GM12878 (cell line): ENCODE data around the gene RACGAP1. TPM values are rescaled to one million over a fixed set of nuclear protein-coding genes. Genes with fewer than 3 reads are reported as not detected.
A peak's percentile ranks its signal among the peaks of the same experiment; 100 is the strongest.

Experiments used
- ATAC-seq: fragments of 200-7000 bp; cut with Tn5 transposase; 3 replicates; pipeline ENCODE4 v1.9.1; 2020; ENCODE audit warnings: mild to moderate bottlenecking, moderate library complexity
- BruUV-seq: library from RNA; stranded (reverse); fragments of 400-500 nt; replicated peaks from 2 replicates; lab custom pipeline; 2021; lab: Mats Ljungman, UMichigan
- CTCF ChIA-PET: fragments of 300-600 bp; sonication (Branson Sonifier 250); formaldehyde crosslinking; extraction: SDS; loops from one replicate; lab custom pipeline; 2021; ENCODE audit warnings: inconsistent platforms; lab: Yijun Ruan, JAX
- POLR2A ChIA-PET: fragments of 350-600 bp; formaldehyde crosslinking; extraction: SDS; loops from one replicate; lab custom pipeline; 2021; ENCODE audit warnings: inconsistent platforms; lab: Charles Lee
- RAD21 ChIA-PET: fragments of 300-600 bp; sonication (Branson Sonifier 250); formaldehyde crosslinking; loops from one replicate; lab custom pipeline; 2023; ENCODE audit warnings: antibody characterized with exemption; ENCODE audit not compliant: unreplicated experiment; lab: Charles Lee
- SMC1A ChIA-PET: fragments of 300-600 bp; sonication (Branson Sonifier 250); formaldehyde crosslinking; loops from one replicate; lab custom pipeline; 2023; ENCODE audit not compliant: unreplicated experiment, uncharacterized antibody; lab: Charles Lee
- DNase-seq: peaks from one replicate; pipeline ENCODE4 v3.0.0-alpha.2; 2011; ENCODE audit warnings: low read depth, low spot score
- FAIRE-seq: peaks from 3 replicates; lab custom pipeline; 2011; peaks lifted over from hg19 to GRCh38; lab: Jason Lieb, UNC
- H2AFZ ChIP-seq: 2 replicates; pipeline ENCODE4 v1.6.0; 2011; ENCODE audit warnings: low read depth, low read length, control low read depth; ENCODE audit not compliant: control insufficient read depth
- H3K27ac ChIP-seq: 2 replicates; pipeline ENCODE4 v1.5.1; 2011; ENCODE audit warnings: control low read depth; ENCODE audit not compliant: control insufficient read depth, insufficient read depth
- H3K27me3 ChIP-seq, 2 experiments: replicated peaks in 1 of 2; 2 replicates each; pipeline versions ENCODE4 v1.6.0 to v1.6.1; 2011; ENCODE audit warnings: low read length in 1 of 2; ENCODE audit not compliant: control insufficient read depth in 2 of 2, insufficient read depth in 2 of 2
- H3K36me3 ChIP-seq, 2 experiments: 2 replicates each; pipeline ENCODE4 v1.5.1; 2011; ENCODE audit warnings: low read length in 1 of 2; ENCODE audit not compliant: control insufficient read depth in 2 of 2, insufficient read depth in 2 of 2
- H3K4me1 ChIP-seq: 2 replicates; pipeline ENCODE4 v1.6.1; 2011; ENCODE audit warnings: mild to moderate bottlenecking, low read length, moderate library complexity, mixed read lengths; ENCODE audit not compliant: control insufficient read depth, insufficient read depth
- H3K4me2 ChIP-seq: 2 replicates; pipeline ENCODE4 v1.6.0; 2011; ENCODE audit warnings: control low read depth; ENCODE audit not compliant: control insufficient read depth, insufficient read depth
- H3K4me3 ChIP-seq: fragments of 200-600 bp; sonication (generic); 2 replicates; pipeline ENCODE4 v1.5.1; 2016
- H3K79me2 ChIP-seq: 2 replicates; pipeline ENCODE4 v1.6.0; 2011; ENCODE audit warnings: low read length; ENCODE audit not compliant: control insufficient read depth, insufficient read depth
- H3K9ac ChIP-seq: 2 replicates; pipeline ENCODE4 v1.8.0; 2011; ENCODE audit warnings: low read length, control low read depth, mixed read lengths; ENCODE audit not compliant: control insufficient read depth, insufficient read depth
- H3K9me3 ChIP-seq: replicated peaks from 3 replicates; pipeline ENCODE4 v1.5.1; 2011; ENCODE audit warnings: mild to moderate bottlenecking, low read length; ENCODE audit not compliant: control insufficient read depth, insufficient read depth
- H4K20me1 ChIP-seq: 2 replicates; pipeline ENCODE4 v1.6.0; 2011; ENCODE audit not compliant: control insufficient read depth, insufficient read depth
- RBBP5 ChIP-seq: fragments of 200-600 bp; sonication (generic); conservative IDR thresholded peaks from 2 replicates; pipeline ENCODE4 v1.6.1; 2016
- RELA ChIP-seq: fragments of 450-650 bp; IDR thresholded peaks from 2 replicates; pipeline ENCODE4 v1.8.0; 2014; ENCODE audit warnings: borderline replicate concordance; ENCODE audit not compliant: partially characterized antibody
- SREBF1 ChIP-seq: IDR thresholded peaks from 2 replicates; pipeline ENCODE4 v1.6.1; 2012; ENCODE audit warnings: mild to moderate bottlenecking, low read length
- WGBS: methylation state at CpG from one replicate; pipeline ENCODE4 v1.1.6; 2016; ENCODE audit warnings: low lambda C conversion rate; ENCODE audit not compliant: insufficient replicate concordance, insufficient coverage; ENCODE audit errors: missing lambda C conversion rate; 5-methylcytosine and 5-hydroxymethylcytosine counted together
- in situ Hi-C: fragments of 300-500 bp; cut with MboI; formaldehyde crosslinking; loops from 9 replicates; pipeline ENCODE4 v1.14.3; 2018; ENCODE audit warnings: mixed read lengths
- intact Hi-C: fragments of 100-400 bp; cut with micrococcal nuclease; formaldehyde crosslinking; loops from one replicate; pipeline ENCODE4 v1.14.2; 2022; ENCODE audit not compliant: unreplicated experiment
- polyA plus RNA-seq, 11 experiments: library from polyadenylated mRNA; depleted of rRNA in 4 of 11; unstranded in 6 of 11; stranded (reverse) in 5 of 11; fragments of >200 nt; fragmentation: Nextera tagmentation in 4 of 11; fragmentation: Illumina TruSeq in 1 of 11; extraction: Ambion mirVana in 4 of 11; extraction: Trizol in 1 of 11; gene quantifications; 1 replicate in 1 of 11; 2 replicates in 10 of 11; pipeline versions ENCODE4 v1.2.1 to v1.2.3, GENCODE V29; 2011 to 2016; ENCODE audit warnings: inconsistent platforms in 2 of 11, missing spikeins in 2 of 11, low read depth in 1 of 11
- total RNA-seq, 4 experiments: library from RNA; depleted of rRNA in 3 of 4; stranded (reverse); fragments of >200 nt in 3 of 4; fragmentation: Illumina TruSeq in 1 of 4; extraction: Trizol in 1 of 4; gene quantifications; 2 replicates each; pipeline versions ENCODE4 v1.2.1 to v1.2.3, GENCODE V29; 2013 to 2021
- TF ChIP-seq, protein P1 (sequence below): fragments of 150-350 bp; IDR thresholded peaks from 2 replicates; pipeline ENCODE4 v1.6.1; 2016; ENCODE audit warnings: low read depth, low read length

The RACGAP1 gene
- total and polyA plus RNA-seq, 10 of the 15 experiments (the other 5 are each of a cell fraction or from before 2014, with no cell fraction given), result 32.4 to 87.9 (median 76.2) TPM

DNA sequence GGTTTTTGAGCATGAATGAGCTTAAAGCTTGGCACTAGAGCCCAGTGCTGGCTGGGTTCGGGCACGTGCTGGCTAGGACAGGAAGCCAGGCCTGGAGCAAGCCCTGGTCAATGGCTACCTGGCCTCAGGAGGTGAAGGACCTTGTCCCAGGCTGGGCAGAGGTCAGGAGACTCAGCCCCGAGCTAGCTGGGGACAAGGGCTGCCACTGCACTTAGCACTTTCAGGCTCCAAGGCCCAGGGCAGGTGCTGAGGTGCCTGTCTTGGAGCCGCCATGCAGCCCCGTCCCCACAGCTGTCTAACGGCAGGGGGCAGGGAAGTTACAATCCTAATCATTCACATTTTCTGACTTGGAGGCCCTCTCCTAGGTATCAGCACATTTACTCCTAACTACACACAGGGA is 56.8 kb downstream of the RACGAP1 start (continued):
- TF ChIP-seq, protein P1, sequence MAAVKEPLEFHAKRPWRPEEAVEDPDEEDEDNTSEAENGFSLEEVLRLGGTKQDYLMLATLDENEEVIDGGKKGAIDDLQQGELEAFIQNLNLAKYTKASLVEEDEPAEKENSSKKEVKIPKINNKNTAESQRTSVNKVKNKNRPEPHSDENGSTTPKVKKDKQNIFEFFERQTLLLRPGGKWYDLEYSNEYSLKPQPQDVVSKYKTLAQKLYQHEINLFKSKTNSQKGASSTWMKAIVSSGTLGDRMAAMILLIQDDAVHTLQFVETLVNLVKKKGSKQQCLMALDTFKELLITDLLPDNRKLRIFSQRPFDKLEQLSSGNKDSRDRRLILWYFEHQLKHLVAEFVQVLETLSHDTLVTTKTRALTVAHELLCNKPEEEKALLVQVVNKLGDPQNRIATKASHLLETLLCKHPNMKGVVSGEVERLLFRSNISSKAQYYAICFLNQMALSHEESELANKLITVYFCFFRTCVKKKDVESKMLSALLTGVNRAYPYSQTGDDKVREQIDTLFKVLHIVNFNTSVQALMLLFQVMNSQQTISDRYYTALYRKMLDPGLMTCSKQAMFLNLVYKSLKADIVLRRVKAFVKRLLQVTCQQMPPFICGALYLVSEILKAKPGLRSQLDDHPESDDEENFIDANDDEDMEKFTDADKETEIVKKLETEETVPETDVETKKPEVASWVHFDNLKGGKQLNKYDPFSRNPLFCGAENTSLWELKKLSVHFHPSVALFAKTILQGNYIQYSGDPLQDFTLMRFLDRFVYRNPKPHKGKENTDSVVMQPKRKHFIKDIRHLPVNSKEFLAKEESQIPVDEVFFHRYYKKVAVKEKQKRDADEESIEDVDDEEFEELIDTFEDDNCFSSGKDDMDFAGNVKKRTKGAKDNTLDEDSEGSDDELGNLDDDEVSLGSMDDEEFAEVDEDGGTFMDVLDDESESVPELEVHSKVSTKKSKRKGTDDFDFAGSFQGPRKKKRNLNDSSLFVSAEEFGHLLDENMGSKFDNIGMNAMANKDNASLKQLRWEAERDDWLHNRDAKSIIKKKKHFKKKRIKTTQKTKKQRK, result no peak
- TF ChIP-seq RBBP5, result no peak

DNA sequence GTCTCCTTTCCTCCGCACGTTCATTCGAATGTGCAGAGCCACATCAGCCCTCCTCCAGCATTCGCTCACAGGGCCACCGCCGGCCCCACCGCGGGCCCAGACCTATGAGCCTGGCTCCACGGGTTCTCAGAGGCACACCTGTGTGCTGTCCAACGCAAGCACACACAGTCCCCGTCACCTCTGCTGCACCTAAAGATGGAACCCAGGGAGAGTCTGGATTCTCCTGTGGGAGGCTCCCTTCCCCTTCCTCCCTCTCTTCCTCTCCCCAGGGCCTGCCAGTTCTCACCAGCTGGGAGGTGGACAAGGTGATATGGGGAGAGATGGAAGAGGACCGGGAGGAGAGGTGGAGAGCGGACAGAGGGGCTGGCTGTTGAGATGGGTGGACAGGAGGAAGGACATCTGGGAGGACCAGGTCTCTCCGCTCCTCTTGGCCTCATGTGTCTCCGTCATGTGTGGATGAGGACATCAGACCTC is 57.5 kb downstream of the RACGAP1 start:
- H3K27ac ChIP-seq, result no peak overlapping the region
- no peak overlapping the region for H3K9ac ChIP-seq
- no peaks in the 10 kb centered on the region for H4K20me1 ChIP-seq
- DNase-seq (no peak), ATAC-seq (no peak), FAIRE-seq (no peak)
- ChIA-PET SMC1A (interaction anchor here (0.6 to 4.2 kb wide), 12 partner anchors 13 to 239 kb away, joined by 3 to 25 read pairs (median 4); no protein-coding TSS in a partner anchor), POLR2A (interaction anchor here (0.7 to 1.0 kb wide), 2 partner anchors 102 to 165 kb away, joined by 4 to 6 read pairs; no protein-coding TSS in a partner anchor), RAD21 (interaction anchor here (0.7 to 5.1 kb wide), 16 partner anchors 8 to 457 kb away, joined by 3 to 74 read pairs (median 3); partner anchors contain the start of gene SMARCD1), CTCF (interaction anchor here (0.6 to 5.9 kb wide), 48 partner anchors 8 to 747 kb away, joined by 3 to 121 read pairs (median 5); partner anchors contain the start of genes AQP2, COX14, NCKAP5L and RACGAP1)
- H3K9me3 ChIP-seq, result no peaks in the 10 kb centered on the region; the same call in 2 of the 3 replicates
- TF ChIP-seq RELA (no peak), SREBF1 (no peak)
- H3K36me3 ChIP-seq, result no peaks in the 10 kb centered on the region
- H3K4me2 ChIP-seq, result peak overlapping the region; percentile 82; the same call in 1 of the 2 replicates
- peaks cover 5 to 6% of the 10 kb centered on the region in 2 experiments; a peak in 3 of 4 replicates for H3K27me3 ChIP-seq
- intact Hi-C loops (loop anchor here (1.0 to 5.0 kb wide), 5 partner anchors 71 to 209 kb away; no protein-coding TSS in a partner anchor), in situ Hi-C loops (no loop called here)
- BruUV-seq, result no TSS peak
- no peaks in the 10 kb centered on the region for H3K79me2 ChIP-seq
- WGBS, result 50% methylated on average over 6 of the region's 15 CpGs
- H2AFZ ChIP-seq, result peak overlapping the region; percentile 30; the same call in 1 of the 2 replicates
- peaks cover 8% of the 10 kb centered on the region for H3K4me1 ChIP-seq
- no peak overlapping the region for H3K4me3 ChIP-seq
